A549 (cell line): ENCODE results near the gene SYAP1.

ENCODE experiments used
- BHLHE40 ChIP-seq: IDR thresholded peaks from 2 replicates; pipeline ENCODE4 v1.6.1; 2012; ENCODE audit warnings: low read depth, low read length, inconsistent platforms
- CBX2 ChIP-seq: fragments of 200-600 bp; sonication (generic); IDR thresholded peaks from 2 replicates; pipeline ENCODE4 v1.6.1; 2016; ENCODE audit warnings: low read depth, mild to moderate bottlenecking, borderline replicate concordance
- EP300 ChIP-seq, 2 experiments: fragments of >200 bp; sonication (Bioruptor Twin); formaldehyde crosslinking; IDR thresholded peaks; 2 replicates in 1 of 2; 3 replicates in 1 of 2; pipeline ENCODE4 v1.6.1; 2016 to 2017
- JUN ChIP-seq, 2 experiments: fragments of >200 bp; sonication (Bioruptor Twin); formaldehyde crosslinking; IDR thresholded peaks; 2 replicates in 1 of 2; 3 replicates in 1 of 2; pipeline ENCODE4 v1.6.1; 2016 to 2017
- KDM5A ChIP-seq: fragments of 200-600 bp; sonication (generic); IDR thresholded peaks from 2 replicates; pipeline ENCODE4 v1.6.1; 2016; ENCODE audit warnings: antibody characterized with exemption, mild to moderate bottlenecking
- MAFK ChIP-seq: fragments of 450-650 bp; IDR thresholded peaks from 2 replicates; pipeline ENCODE4 v1.6.1; 2014; ENCODE audit not compliant: partially characterized antibody
- MAZ ChIP-seq: fragments of 150-350 bp; IDR thresholded peaks from 2 replicates; pipeline ENCODE4 v1.6.1; 2014; ENCODE audit warnings: antibody characterized with exemption, low read depth, low read length, borderline replicate concordance
- POLR2A ChIP-seq: IDR thresholded peaks from 2 replicates; pipeline ENCODE4 v1.6.1; 2012; ENCODE audit warnings: mild to moderate bottlenecking, low read length
- POLR2AphosphoS2 ChIP-seq: conservative IDR thresholded peaks from 2 replicates; pipeline ENCODE4 v1.6.1; 2012; ENCODE audit warnings: low read length, improper control_type of control experiment, inconsistent platforms
- RARB ChIP-seq: fragments of 250-450 bp; sonication (Bioruptor Pico); IDR thresholded peaks from 2 replicates; pipeline ENCODE4 v1.8.0; 2021; ENCODE audit warnings: mild to moderate bottlenecking, moderate library complexity
- RNF2 ChIP-seq: fragments of 200-600 bp; sonication (generic); IDR thresholded peaks from 2 replicates; pipeline ENCODE4 v1.6.1; 2016; ENCODE audit warnings: low read depth, mild to moderate bottlenecking, antibody characterized with exemption, moderate library complexity, borderline replicate concordance
- TF ChIP-seq, protein P1 (sequence below): fragments of 200-600 bp; sonication (generic); IDR thresholded peaks from 2 replicates; pipeline ENCODE4 v1.6.1; 2016; ENCODE audit warnings: antibody characterized with exemption, mild to moderate bottlenecking, moderate library complexity
- TF ChIP-seq, protein P2 (sequence below): IDR thresholded peaks from 2 replicates; pipeline ENCODE4 v1.6.1; 2012
- TF ChIP-seq, protein P3 (sequence below): fragments of >200 bp; sonication (Bioruptor Twin); formaldehyde crosslinking; IDR thresholded peaks from 3 replicates; pipeline ENCODE4 v1.5.1; 2016

DNA sequence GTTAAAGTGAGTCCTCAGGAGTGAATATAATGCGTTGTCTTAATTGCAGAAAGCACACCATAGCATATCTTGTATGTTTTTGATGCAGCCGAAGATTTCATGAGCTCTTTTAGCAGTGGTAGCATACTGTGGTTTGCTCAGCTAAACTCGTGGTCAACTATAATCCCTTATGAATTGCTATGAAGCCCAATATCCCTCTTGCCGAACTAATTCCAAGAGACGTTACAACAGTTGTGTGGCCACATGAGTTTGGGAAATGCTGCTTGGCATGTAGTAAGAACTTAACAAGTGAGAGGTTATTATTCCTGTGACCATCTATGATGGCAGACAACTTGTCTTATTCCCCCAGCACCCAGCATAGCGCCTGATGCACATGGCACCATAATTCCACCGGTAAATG is 30.7 kb downstream of the SYAP1 start:
- TF ChIP-seq, protein P1, sequence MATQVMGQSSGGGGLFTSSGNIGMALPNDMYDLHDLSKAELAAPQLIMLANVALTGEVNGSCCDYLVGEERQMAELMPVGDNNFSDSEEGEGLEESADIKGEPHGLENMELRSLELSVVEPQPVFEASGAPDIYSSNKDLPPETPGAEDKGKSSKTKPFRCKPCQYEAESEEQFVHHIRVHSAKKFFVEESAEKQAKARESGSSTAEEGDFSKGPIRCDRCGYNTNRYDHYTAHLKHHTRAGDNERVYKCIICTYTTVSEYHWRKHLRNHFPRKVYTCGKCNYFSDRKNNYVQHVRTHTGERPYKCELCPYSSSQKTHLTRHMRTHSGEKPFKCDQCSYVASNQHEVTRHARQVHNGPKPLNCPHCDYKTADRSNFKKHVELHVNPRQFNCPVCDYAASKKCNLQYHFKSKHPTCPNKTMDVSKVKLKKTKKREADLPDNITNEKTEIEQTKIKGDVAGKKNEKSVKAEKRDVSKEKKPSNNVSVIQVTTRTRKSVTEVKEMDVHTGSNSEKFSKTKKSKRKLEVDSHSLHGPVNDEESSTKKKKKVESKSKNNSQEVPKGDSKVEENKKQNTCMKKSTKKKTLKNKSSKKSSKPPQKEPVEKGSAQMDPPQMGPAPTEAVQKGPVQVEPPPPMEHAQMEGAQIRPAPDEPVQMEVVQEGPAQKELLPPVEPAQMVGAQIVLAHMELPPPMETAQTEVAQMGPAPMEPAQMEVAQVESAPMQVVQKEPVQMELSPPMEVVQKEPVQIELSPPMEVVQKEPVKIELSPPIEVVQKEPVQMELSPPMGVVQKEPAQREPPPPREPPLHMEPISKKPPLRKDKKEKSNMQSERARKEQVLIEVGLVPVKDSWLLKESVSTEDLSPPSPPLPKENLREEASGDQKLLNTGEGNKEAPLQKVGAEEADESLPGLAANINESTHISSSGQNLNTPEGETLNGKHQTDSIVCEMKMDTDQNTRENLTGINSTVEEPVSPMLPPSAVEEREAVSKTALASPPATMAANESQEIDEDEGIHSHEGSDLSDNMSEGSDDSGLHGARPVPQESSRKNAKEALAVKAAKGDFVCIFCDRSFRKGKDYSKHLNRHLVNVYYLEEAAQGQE = no peak
- TF ChIP-seq MAFK (no peak), POLR2A (no peak), KDM5A (no peak), BHLHE40 (no peak), CBX2 (no peak), POLR2AphosphoS2 (no peak), EP300 (IDR thresholded peaks at IDR 0.05) (no peak), MAZ (no peak), RARB (CRISPR knock-in tag) (no peak), RNF2 (no peak), JUN (IDR thresholded peaks at IDR 0.05) (no peak)
- TF ChIP-seq, protein P2, sequence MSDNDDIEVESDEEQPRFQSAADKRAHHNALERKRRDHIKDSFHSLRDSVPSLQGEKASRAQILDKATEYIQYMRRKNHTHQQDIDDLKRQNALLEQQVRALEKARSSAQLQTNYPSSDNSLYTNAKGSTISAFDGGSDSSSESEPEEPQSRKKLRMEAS = no peak
- TF ChIP-seq, protein P3, sequence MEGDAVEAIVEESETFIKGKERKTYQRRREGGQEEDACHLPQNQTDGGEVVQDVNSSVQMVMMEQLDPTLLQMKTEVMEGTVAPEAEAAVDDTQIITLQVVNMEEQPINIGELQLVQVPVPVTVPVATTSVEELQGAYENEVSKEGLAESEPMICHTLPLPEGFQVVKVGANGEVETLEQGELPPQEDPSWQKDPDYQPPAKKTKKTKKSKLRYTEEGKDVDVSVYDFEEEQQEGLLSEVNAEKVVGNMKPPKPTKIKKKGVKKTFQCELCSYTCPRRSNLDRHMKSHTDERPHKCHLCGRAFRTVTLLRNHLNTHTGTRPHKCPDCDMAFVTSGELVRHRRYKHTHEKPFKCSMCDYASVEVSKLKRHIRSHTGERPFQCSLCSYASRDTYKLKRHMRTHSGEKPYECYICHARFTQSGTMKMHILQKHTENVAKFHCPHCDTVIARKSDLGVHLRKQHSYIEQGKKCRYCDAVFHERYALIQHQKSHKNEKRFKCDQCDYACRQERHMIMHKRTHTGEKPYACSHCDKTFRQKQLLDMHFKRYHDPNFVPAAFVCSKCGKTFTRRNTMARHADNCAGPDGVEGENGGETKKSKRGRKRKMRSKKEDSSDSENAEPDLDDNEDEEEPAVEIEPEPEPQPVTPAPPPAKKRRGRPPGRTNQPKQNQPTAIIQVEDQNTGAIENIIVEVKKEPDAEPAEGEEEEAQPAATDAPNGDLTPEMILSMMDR = no peak
